ENCODE measurements around the gene CSKMT. TPM values are rescaled to one million over a fixed set of nuclear protein-coding genes. Genes with fewer than 3 reads are reported as not detected.

The CSKMT gene
- total RNA-seq (2022; extraction: Qiagen RNA extraction; ENCODE audit: low read depth) = 10.6 to 15.9 TPM (median 12.7 TPM) in 5 replicates

DNA sequence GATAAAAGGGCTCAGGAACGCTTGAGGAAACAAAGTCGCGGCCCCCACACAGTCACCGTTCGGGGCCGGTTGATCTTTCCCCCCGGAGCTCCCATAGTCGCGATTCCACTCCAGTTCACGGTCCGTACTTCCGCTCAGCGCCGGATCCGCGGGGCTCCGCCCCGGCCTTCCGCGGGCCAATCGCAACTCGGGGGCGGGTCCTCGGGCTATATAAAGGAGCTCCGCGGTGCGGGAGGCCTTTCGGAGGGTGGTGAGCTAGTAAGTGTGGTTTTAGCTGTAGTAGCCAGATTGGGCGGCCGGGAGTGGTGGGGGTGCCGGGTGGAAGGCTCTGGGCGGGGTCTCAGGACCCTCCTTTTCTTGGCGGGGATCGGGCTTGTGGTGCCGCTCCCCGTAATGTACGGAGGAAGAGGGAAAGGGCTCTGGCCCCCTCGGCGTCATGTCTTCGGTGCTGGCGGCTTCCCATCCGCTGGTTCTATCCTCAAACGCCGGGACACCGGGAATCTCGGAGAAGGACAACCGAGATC is at the start of gene CSKMT, which contains the start of gene C11orf98:
Gene CSKMT (plus strand): TSS at position 238 of the 524 bp plus-strand sequence. CDS start 568 bp downstream, outside the sequence.
Gene C11orf98 (minus strand): TSS at position 136 of the 524 bp plus-strand sequence. CDS start 41 bp downstream, at position 95.

GRCh38 chr11:62621567-62622470 is 43.3 kb upstream of the CSKMT start, which contains the start of gene B3GAT3:
TSS of gene B3GAT3 (minus strand) at chr11:62621986. CDS start at chr11:62621947, 39 bp downstream.

DNA sequence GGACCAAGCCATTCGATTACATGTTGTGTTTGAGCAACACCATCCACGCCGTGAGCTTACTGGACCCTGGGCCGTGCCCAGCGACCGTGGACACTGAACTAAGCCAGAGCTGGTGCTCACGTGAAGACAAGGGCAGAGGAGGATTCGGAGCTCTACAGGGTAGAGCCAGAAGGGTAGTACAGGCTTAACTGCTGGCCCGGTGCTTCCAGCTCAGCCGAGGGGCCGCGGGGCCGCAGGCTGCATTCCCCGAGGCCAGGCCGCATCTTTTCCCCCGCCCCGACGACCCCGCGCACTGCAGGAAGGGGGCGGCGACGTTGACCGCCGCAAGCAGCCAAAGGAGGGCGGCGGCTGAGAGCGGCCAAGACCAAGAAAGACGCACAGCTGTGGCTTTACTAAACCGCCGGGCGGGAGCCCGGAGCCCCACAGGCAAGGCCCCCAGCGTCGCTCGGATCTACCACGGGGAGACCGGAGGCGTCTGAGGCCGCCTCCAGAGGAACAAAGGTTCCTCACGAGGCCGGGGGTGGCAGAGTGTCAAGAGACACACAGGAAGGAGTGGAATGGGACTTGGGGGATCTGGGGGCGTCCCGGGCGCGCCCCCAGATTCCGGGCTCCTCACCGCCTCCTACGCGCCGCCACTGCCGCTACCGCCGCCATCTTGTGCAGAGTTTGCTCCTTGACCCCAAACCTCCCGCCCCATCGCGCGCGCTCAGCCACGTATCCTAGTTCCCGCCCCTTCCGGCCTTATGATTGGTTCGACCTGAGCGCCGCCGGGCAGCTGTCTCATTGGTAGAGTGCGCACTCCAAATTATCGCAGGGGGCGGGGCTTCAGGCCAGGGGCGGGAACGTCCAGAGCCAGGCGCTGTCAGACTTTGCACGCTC is 18.9 kb upstream of the CSKMT start, which contains the start of gene GANAB:
Gene GANAB (minus strand): TSS at position 668 of the 879 bp plus-strand sequence. CDS start 14 bp downstream, at position 654.

DNA sequence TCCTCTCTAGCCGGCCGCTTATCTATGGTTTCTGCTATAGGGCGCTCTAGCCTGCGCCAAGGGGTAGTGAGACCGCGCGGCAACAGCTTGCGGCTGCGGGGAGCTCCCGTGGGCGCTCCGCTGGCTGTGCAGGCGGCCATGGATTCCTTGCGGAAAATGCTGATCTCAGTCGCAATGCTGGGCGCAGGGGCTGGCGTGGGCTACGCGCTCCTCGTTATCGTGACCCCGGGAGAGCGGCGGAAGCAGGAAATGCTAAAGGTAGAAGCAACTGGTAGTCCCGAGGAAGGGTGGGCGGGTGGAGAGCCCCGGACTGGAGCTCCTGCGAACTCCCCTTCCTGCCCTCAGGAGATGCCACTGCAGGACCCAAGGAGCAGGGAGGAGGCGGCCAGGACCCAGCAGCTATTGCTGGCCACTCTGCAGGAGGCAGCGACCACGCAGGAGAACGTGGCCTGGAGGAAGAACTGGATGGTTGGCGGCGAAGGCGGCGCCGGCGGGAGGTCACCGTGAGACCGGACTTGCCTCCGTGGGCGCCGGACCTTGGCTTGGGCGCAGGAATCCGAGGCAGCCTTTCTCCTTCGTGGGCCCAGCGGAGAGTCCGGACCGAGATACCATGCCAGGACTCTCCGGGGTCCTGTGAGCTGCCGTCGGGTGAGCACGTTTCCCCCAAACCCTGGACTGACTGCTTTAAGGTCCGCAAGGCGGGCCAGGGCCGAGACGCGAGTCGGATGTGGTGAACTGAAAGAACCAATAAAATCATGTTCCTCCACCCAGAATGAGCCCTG is 6.7 kb downstream of the CSKMT start, which contains the start of the genes LBHD1 and UQCC3:
Gene LBHD1 (minus strand): TSS at position 660 of the 782 bp plus-strand sequence. CDS start 2,236 bp downstream, outside the sequence.
Gene UQCC3 (plus strand): TSS at position 66 of the 782 bp plus-strand sequence. CDS start 73 bp downstream, at position 139.

GRCh38 chr11:62678770-62679696 is 13.9 kb downstream of the CSKMT start, which contains the start of gene UBXN1:
TSS of gene UBXN1 (minus strand) at chr11:62679073. CDS start at chr11:62678923, 150 bp downstream.

DNA sequence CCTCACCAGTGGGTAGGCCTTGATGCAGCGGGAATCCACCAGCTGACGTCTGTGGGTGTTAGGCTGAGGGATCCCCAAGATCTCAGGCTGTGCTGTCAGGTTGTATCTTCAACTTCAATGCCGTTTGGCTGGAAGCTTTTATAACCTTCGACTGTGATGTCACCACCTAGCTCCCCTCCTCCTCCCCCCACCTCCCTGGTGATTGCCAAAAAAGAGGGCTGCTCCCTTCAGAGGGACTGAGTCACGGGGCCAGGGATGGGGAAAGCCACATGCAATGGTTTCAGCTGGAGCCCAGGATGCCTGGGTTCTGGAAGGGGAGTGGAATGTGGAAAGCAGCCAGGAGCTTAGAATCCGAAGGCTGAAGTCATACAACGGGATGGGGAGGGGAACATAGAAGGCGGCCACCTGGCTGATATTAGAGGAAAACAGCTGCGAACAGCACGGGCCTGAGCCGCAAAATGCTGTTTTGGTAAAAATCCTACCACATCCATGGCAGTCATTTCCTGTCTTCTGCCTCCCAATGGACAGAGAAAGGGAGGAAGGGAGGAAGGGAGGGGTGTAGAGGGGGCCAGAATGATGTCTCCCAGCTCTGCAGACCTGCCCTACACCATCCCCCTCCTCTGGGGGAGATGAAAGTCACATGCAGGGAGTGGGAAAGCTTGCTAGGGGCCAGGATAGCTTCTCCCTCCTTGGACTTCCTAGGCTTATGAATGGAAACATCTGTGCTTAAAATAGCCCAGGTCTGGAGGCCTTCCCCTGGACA is 24.5 kb downstream of the CSKMT start, which contains the start of gene LRRN4CL:
Gene LRRN4CL (minus strand): TSS at position 110 of the 763 bp plus-strand sequence. CDS start 1,022 bp downstream, outside the sequence.

DNA sequence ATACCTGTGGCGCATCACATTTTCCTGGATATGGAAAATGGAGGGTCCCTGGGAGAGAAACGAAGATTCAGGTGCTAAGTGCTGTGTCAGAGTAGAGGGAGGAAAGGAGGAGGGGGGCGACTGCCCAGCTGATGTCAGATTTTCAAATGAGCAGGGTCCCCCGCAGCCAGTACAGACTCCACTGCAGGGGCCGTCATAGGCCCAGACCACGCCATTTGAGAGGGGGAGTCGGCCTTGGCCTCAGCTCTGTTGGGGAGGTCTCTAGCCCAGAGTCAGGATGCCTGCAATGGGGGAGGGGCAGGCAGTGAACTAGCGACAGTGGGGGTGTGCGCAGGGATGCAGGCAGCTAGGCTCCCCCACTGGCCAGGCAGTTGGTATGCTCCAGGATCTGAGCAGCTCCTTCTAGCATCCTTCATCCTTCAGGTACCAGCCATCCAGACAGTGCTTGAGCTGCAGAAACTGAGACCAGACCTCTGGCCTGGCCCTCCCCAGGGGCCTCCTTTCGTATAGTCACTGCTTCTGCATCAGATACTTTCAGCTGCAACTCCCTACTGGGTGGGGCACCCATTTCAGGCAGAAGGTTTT is 42.3 kb downstream of the CSKMT start, which contains the start of the genes BSCL2 and GNG3:
Gene BSCL2 (minus strand): TSS at position 148 of the 585 bp plus-strand sequence. CDS start 229 bp downstream, outside the sequence.
Gene GNG3 (plus strand): TSS at position 400 of the 585 bp plus-strand sequence. CDS start 620 bp downstream, outside the sequence.

Other genes starting within 250 kb of the CSKMT start
- gene SCGB1A1, start 246.3 kb upstream of the CSKMT start, total RNA-seq (2022; extraction: Qiagen RNA extraction; ENCODE audit: low read depth) = 0.40 TPM in 1 of 5 replicates, not detected in the others
- 304 to 395 TPM (median 360 TPM) in 5 replicates for gene AHNAK, start 118.5 kb upstream of the CSKMT start, total RNA-seq (2022; extraction: Qiagen RNA extraction; ENCODE audit: low read depth)
- gene EEF1G, start 91.4 kb upstream of the CSKMT start, total RNA-seq (2022; extraction: Qiagen RNA extraction; ENCODE audit: low read depth) = 1,850 to 2,033 TPM (median 1,975 TPM) in 5 replicates
- 12.2 to 15.0 TPM (median 14.7 TPM) in 5 replicates for gene TUT1, start 73.8 kb upstream of the CSKMT start, total RNA-seq (2022; extraction: Qiagen RNA extraction; ENCODE audit: low read depth)
- 82.9 to 91.9 TPM (median 87.9 TPM) in 5 replicates for gene MTA2, start 63.4 kb upstream of the CSKMT start, total RNA-seq (2022; extraction: Qiagen RNA extraction; ENCODE audit: low read depth)
- gene EML3, start 52.5 kb upstream of the CSKMT start, total RNA-seq (2022; extraction: Qiagen RNA extraction; ENCODE audit: low read depth) = 17.5 to 23.8 TPM (median 22.3 TPM) in 5 replicates
- gene ROM1, start 52.1 kb upstream of the CSKMT start, total RNA-seq (2022; extraction: Qiagen RNA extraction; ENCODE audit: low read depth) = 3.7 to 5.5 TPM (median 4.0 TPM) in 5 replicates
- 41.9 to 58.0 TPM (median 50.7 TPM) in 5 replicates for gene B3GAT3, start 43.3 kb upstream of the CSKMT start, total RNA-seq (2022; extraction: Qiagen RNA extraction; ENCODE audit: low read depth)
- gene GANAB, start 18.7 kb upstream of the CSKMT start, total RNA-seq (2022; extraction: Qiagen RNA extraction; ENCODE audit: low read depth) = 237 to 277 TPM (median 252 TPM) in 5 replicates
- 16.8 to 21.9 TPM (median 20.6 TPM) in 5 replicates for gene INTS5, start 12.0 kb upstream of the CSKMT start, total RNA-seq (2022; extraction: Qiagen RNA extraction; ENCODE audit: low read depth)
- 128 to 151 TPM (median 135 TPM) in 5 replicates for gene C11orf98, start 102 bp upstream of the CSKMT start, total RNA-seq (2022; extraction: Qiagen RNA extraction; ENCODE audit: low read depth)
- 26.5 to 36.8 TPM (median 35.2 TPM) in 5 replicates for gene UQCC3, start 6.4 kb downstream of the CSKMT start, total RNA-seq (2022; extraction: Qiagen RNA extraction; ENCODE audit: low read depth)
- gene LBHD1, start 7.0 kb downstream of the CSKMT start, total RNA-seq (2022; extraction: Qiagen RNA extraction; ENCODE audit: low read depth) = 3.8 to 4.6 TPM (median 4.2 TPM) in 5 replicates
- 111 to 129 TPM (median 116 TPM) in 5 replicates for gene UBXN1, start 13.8 kb downstream of the CSKMT start, total RNA-seq (2022; extraction: Qiagen RNA extraction; ENCODE audit: low read depth)
- gene LRRN4CL, start 24.2 kb downstream of the CSKMT start, total RNA-seq (2022; extraction: Qiagen RNA extraction; ENCODE audit: low read depth) = 0.06 to 0.17 TPM (median 0.10 TPM) in 4 of 5 replicates, not detected in the other
- 61.1 to 97.7 TPM (median 72.8 TPM) in 5 replicates for gene BSCL2, start 42.1 kb downstream of the CSKMT start, total RNA-seq (2022; extraction: Qiagen RNA extraction; ENCODE audit: low read depth)
- not detected in 5 replicates for gene GNG3, start 42.4 kb downstream of the CSKMT start, total RNA-seq (2022; extraction: Qiagen RNA extraction; ENCODE audit: low read depth)
- 36.2 to 42.4 TPM (median 39.6 TPM) in 5 replicates for gene HNRNPUL2, start 62.1 kb downstream of the CSKMT start, total RNA-seq (2022; extraction: Qiagen RNA extraction; ENCODE audit: low read depth)
- 29.4 to 34.3 TPM (median 30.7 TPM) in 5 replicates for gene TTC9C, start 63.2 kb downstream of the CSKMT start, total RNA-seq (2022; extraction: Qiagen RNA extraction; ENCODE audit: low read depth)
- 1.2 to 1.9 TPM (median 1.4 TPM) in 5 replicates for gene ZBTB3, start 88.8 kb downstream of the CSKMT start, total RNA-seq (2022; extraction: Qiagen RNA extraction; ENCODE audit: low read depth)
- 172 to 182 TPM (median 178 TPM) in 5 replicates for gene POLR2G, start 96.3 kb downstream of the CSKMT start, total RNA-seq (2022; extraction: Qiagen RNA extraction; ENCODE audit: low read depth)
- gene TAF6L, start 106.1 kb downstream of the CSKMT start, total RNA-seq (2022; extraction: Qiagen RNA extraction; ENCODE audit: low read depth) = 12.1 to 14.7 TPM (median 12.9 TPM) in 5 replicates
- 77.5 to 92.9 TPM (median 83.8 TPM) in 5 replicates for gene TMEM179B, start 122.1 kb downstream of the CSKMT start, total RNA-seq (2022; extraction: Qiagen RNA extraction; ENCODE audit: low read depth)
- gene TMEM223, start 126.7 kb downstream of the CSKMT start, total RNA-seq (2022; extraction: Qiagen RNA extraction; ENCODE audit: low read depth) = 18.0 to 29.5 TPM (median 28.1 TPM) in 5 replicates
- 38.0 to 53.7 TPM (median 50.7 TPM) in 5 replicates for gene NXF1, start 140.1 kb downstream of the CSKMT start, total RNA-seq (2022; extraction: Qiagen RNA extraction; ENCODE audit: low read depth)
- gene STX5, start 166.7 kb downstream of the CSKMT start, total RNA-seq (2022; extraction: Qiagen RNA extraction; ENCODE audit: low read depth) = 17.8 to 25.6 TPM (median 24.5 TPM) in 5 replicates
- not detected in 5 replicates for gene TEX54, start 167.5 kb downstream of the CSKMT start, total RNA-seq (2022; extraction: Qiagen RNA extraction; ENCODE audit: low read depth)
- 73.9 to 82.8 TPM (median 77.6 TPM) in 5 replicates for gene WDR74, start 174.3 kb downstream of the CSKMT start, total RNA-seq (2022; extraction: Qiagen RNA extraction; ENCODE audit: low read depth)
- gene SLC3A2, start 215.6 kb downstream of the CSKMT start, total RNA-seq (2022; extraction: Qiagen RNA extraction; ENCODE audit: low read depth) = 877 to 1,068 TPM (median 992 TPM) in 5 replicates

All from A549 treated with GW870086 at 1 μM for 4 hours (cell line).